A673 (cell line): ENCODE measurements around the gene FGF22. TPM values are rescaled to one million over a fixed set of nuclear protein-coding genes. Genes with fewer than 3 reads are reported as not detected.
A peak's percentile ranks its signal among the peaks of the same experiment; 100 is the strongest.

Experiments used
- BruUV-seq: library from RNA; stranded (reverse); fragments of 400-500 nt; replicated peaks from 2 replicates; lab custom pipeline; 2021; lab: Mats Ljungman, UMichigan
- CTCF ChIA-PET: fragments of 300-600 bp; sonication (Branson Sonifier 250); formaldehyde crosslinking; loops from one replicate; lab custom pipeline; 2022; ENCODE audit warnings: antibody characterized with exemption; lab: Charles Lee
- POLR2A ChIA-PET: fragments of 300-600 bp; sonication (Branson Sonifier 250); formaldehyde crosslinking; loops from one replicate; lab custom pipeline; 2022; ENCODE audit warnings: antibody characterized with exemption; ENCODE audit not compliant: low non-redundant PET; lab: Charles Lee
- DNase-seq: peaks from one replicate; pipeline ENCODE4 v3.0.0-alpha.2; 2015; ENCODE audit warnings: low spot score
- H3K27ac ChIP-seq: fragments of 200-600 bp; sonication (generic); 2 replicates; pipeline ENCODE4 v1.5.1; 2016; ENCODE audit warnings: mixed run types, low read depth, mild to moderate bottlenecking, mixed read lengths, antibody characterized with exemption, low read length; ENCODE audit not compliant: poor library complexity, severe bottlenecking
- H3K27me3 ChIP-seq: fragments of 200-600 bp; sonication (generic); replicated peaks from 2 replicates; pipeline ENCODE4 v1.6.1; 2017; ENCODE audit warnings: mixed run types, low read depth, mild to moderate bottlenecking, mixed read lengths, antibody characterized with exemption, low read length; ENCODE audit not compliant: insufficient read depth, poor library complexity
- H3K36me3 ChIP-seq: fragments of 200-600 bp; sonication (generic); 2 replicates; pipeline ENCODE4 v1.6.1; 2016; ENCODE audit warnings: mixed run types, mild to moderate bottlenecking, mixed read lengths, antibody characterized with exemption, low read length; ENCODE audit not compliant: insufficient read depth, poor library complexity, severe bottlenecking
- H3K4me1 ChIP-seq: fragments of 200-600 bp; sonication (generic); 2 replicates; pipeline ENCODE4 v1.6.1; 2017; ENCODE audit warnings: mixed run types, mild to moderate bottlenecking, mixed read lengths, antibody characterized with exemption, low read length; ENCODE audit not compliant: insufficient read depth, poor library complexity, severe bottlenecking
- H3K4me3 ChIP-seq: fragments of 200-600 bp; sonication (generic); 2 replicates; pipeline ENCODE4 v1.5.1; 2016; ENCODE audit warnings: low read depth, mixed run types, mild to moderate bottlenecking, mixed read lengths, low read length; ENCODE audit not compliant: poor library complexity, severe bottlenecking
- H3K9me3 ChIP-seq: fragments of 200-600 bp; sonication (generic); 2 replicates; pipeline ENCODE4 v1.6.1; 2016; ENCODE audit warnings: mixed run types, low read depth, mild to moderate bottlenecking, mixed read lengths, antibody characterized with exemption, low read length; ENCODE audit not compliant: poor library complexity, severe bottlenecking
- CTCF ChIP-seq: fragments of 300-800, 200-600 bp; sonication (generic); conservative IDR thresholded peaks from 2 replicates; pipeline ENCODE4 v1.5.1; 2017; ENCODE audit warnings: low read depth, mild to moderate bottlenecking, antibody characterized with exemption, low read length, moderate library complexity, mixed read lengths
- EZH2 ChIP-seq: fragments of 200-600 bp; sonication (generic); IDR thresholded peaks from 2 replicates; pipeline ENCODE4 v1.6.1; 2017; ENCODE audit warnings: borderline replicate concordance, low read depth, mild to moderate bottlenecking, mixed read lengths, antibody characterized with exemption, low read length; ENCODE audit not compliant: poor library complexity, severe bottlenecking
- intact Hi-C: fragments of 100-400 bp; cut with micrococcal nuclease; formaldehyde crosslinking; loops from one replicate; pipeline ENCODE4 v1.10.0; 2022; ENCODE audit not compliant: unreplicated experiment
- total RNA-seq: library from RNA; stranded (reverse); gene quantifications from 2 replicates; pipeline ENCODE4 v1.2.3, GENCODE V29; 2021

The FGF22 gene
- total RNA-seq, 1 experiment from 2014 or later, result 0.19 TPM

GRCh38 chr19:661427-662196, 21.9 kb downstream of the FGF22 start:
- ChIA-PET CTCF (no interaction called here), POLR2A (no interaction called here)
- peak overlapping the region; percentile 95 for H3K27ac ChIP-seq
- intact Hi-C loops, result loop anchor here (10.0 kb wide), 1 partner anchor 253 kb away; the partner anchor contains the start of genes KISS1R and R3HDM4
- H3K27me3 ChIP-seq, result no peaks in the 10 kb centered on the region
- H3K9me3 ChIP-seq, result no peaks in the 10 kb centered on the region
- DNase-seq, result no peak
- H3K4me1 ChIP-seq, result peaks cover 17% of the 10 kb centered on the region
- TF ChIP-seq EZH2, result no peak
- no peak for TF ChIP-seq CTCF
- peaks cover 2% of the 10 kb centered on the region for H3K36me3 ChIP-seq
- BruUV-seq, result no TSS peak
- peak overlapping the region; percentile 99 for H3K4me3 ChIP-seq

- Histone ChIP-seq H3K27me3 (no peaks in the 10 kb centered on the region), H3K9me3 (no peaks in the 10 kb centered on the region), H3K36me3 (no peaks in the 10 kb centered on the region), H3K4me1 (peaks cover 17% of the 10 kb centered on the region), H3K4me3 (peak overlapping the region; percentile 99), H3K27ac (peak overlapping the region; percentile 95)
- ChIA-PET CTCF (interaction anchor here (1.0 kb wide), 1 partner anchor 72 kb away, joined by 6 read pairs; no protein-coding TSS in a partner anchor), POLR2A (interaction anchor here (0.7 kb wide), 1 partner anchor 142 kb away, joined by 13 read pairs; no protein-coding TSS in a partner anchor)
- BruUV-seq, result no TSS peak
- TF ChIP-seq CTCF (no peak), EZH2 (no peak)
- intact Hi-C loops, result loop anchor here (10.0 kb wide), 1 partner anchor 252 kb away; the partner anchor contains the start of genes KISS1R and R3HDM4
- DNase-seq, result no peak
Observed at GRCh38 chr19:662207-662961, 22.7 kb downstream of the FGF22 start.

GRCh38 chr19:662962-663681, 23.4 kb downstream of the FGF22 start, which contains the start of gene RNF126:
Gene RNF126, minus strand, starts transcription at chr19:663214. Its CDS starts 93 bp downstream, at chr19:663121.
- Histone ChIP-seq H3K27ac (peak within 1 kb of the TSS; percentile 95), H3K27me3 (no peaks in the 10 kb centered on the region), H3K4me3 (peak within 1 kb of the TSS; percentile 99), H3K9me3 (no peaks in the 10 kb centered on the region), H3K36me3 (no peaks in the 10 kb centered on the region), H3K4me1 (peaks cover 17% of the 10 kb centered on the region)
- TF ChIP-seq EZH2, result no peak
- TF ChIP-seq CTCF, result no peak
- CTCF ChIA-PET, result interaction anchor here (0.6 to 1.0 kb wide), 3 partner anchors 71 to 604 kb away, joined by 3 to 11 read pairs (median 6); no protein-coding TSS in a partner anchor
- intact Hi-C loops, result loop anchor here (10.0 kb wide), 1 partner anchor 252 kb away; the partner anchor contains the start of genes KISS1R and R3HDM4
- peak; percentile 96 for DNase-seq
- no TSS peak for BruUV-seq
- POLR2A ChIA-PET, result interaction anchor here (0.5 to 0.7 kb wide), 2 partner anchors 135 to 141 kb away, joined by 3 to 13 read pairs; no protein-coding TSS in a partner anchor
